SK-N-SH (cell line): ENCODE data around the gene PPP2R2B.

Experiments used
- MXI1 ChIP-seq: IDR thresholded peaks from 2 replicates; pipeline ENCODE4 v1.6.1; 2012; ENCODE audit warnings: mild to moderate bottlenecking, low read depth, low read length, improper control_type of control experiment
- RFX5 ChIP-seq: IDR thresholded peaks from 2 replicates; pipeline ENCODE4 v1.6.1; 2012; ENCODE audit warnings: mild to moderate bottlenecking, improper control_type of control experiment, low read length
- SIN3A ChIP-seq: IDR thresholded peaks from 2 replicates; pipeline ENCODE4 v1.6.1; 2012; ENCODE audit warnings: low read depth, mild to moderate bottlenecking, low read length, moderate library complexity, borderline replicate concordance
- USF2 ChIP-seq: fragments of 150-350 bp; IDR thresholded peaks from 2 replicates; pipeline ENCODE4 v1.6.1; 2017; ENCODE audit warnings: antibody characterized with exemption, low read length, low read depth, borderline replicate concordance

GRCh38 chr5:146851133-146851532 is 27.4 kb downstream of the PPP2R2B start:
- TF ChIP-seq MXI1 (no peak), USF2 (no peak), SIN3A (no peak), RFX5 (no peak)
